GM12891 (cell line): ENCODE data around the gene EVA1A.

Experiments used
- POLR2A ChIP-seq: IDR thresholded peaks from 2 replicates; pipeline ENCODE4 v1.6.1; 2011; ENCODE audit warnings: low read depth, low read length, control low read depth
- POLR2AphosphoS5 ChIP-seq: IDR thresholded peaks from 2 replicates; pipeline ENCODE4 v1.6.1; 2011; ENCODE audit warnings: low read depth, low read length, control low read depth

GRCh38 chr2:75552222-75552621 is 8.5 kb downstream of the EVA1A start:
- TF ChIP-seq POLR2AphosphoS5 (no peak), POLR2A (no peak)
